Measurements from ENCODE around the gene CCDC197. TPM values are rescaled to one million over a fixed set of nuclear protein-coding genes. Genes with fewer than 3 reads are reported as not detected.

CCDC197 gene
- total RNA-seq, 4 donors from 2014 or later: not detected

GRCh38 chr14:93984987-93985410 lies 12.1 kb upstream of the CCDC197 start:
- no peak for DNase-seq (ENCODE audit: extremely low spot score)
- TF ChIP-seq CTCF (IDR thresholded peaks at IDR 0.05): peak; percentile 9 to 56 (median 47)
- TF ChIP-seq POLR2A (IDR thresholded peaks at IDR 0.05; ENCODE audit: low read depth): no peak
- no peak for TF ChIP-seq EP300 (IDR thresholded peaks at IDR 0.05)
- TF ChIP-seq POLR2AphosphoS5 (IDR thresholded peaks at IDR 0.05): peak; percentile 62 to 69
- no peaks in the 10 kb centered on the region for H3K9me3 ChIP-seq
- intact Hi-C loops (cut with DNase I): no loop called here
- 35% methylated on average over 4 of the region's 7 CpGs for WGBS
- H3K27me3 ChIP-seq: no peaks in the 10 kb centered on the region
- H3K36me3 ChIP-seq: no peaks in the 10 kb centered on the region
- H3K4me1 ChIP-seq: peaks cover 52 to 75% (median 65%) of the 10 kb centered on the region in 4 donors
- peak overlapping the region; percentile 74 to 95 (median 90) for H3K27ac ChIP-seq (replicated peaks in 1 of 4)
- no peak overlapping the region for H3K4me3 ChIP-seq

- Histone ChIP-seq H3K4me1 (peaks cover 36 to 55% (median 46%) of the 10 kb centered on the region in 4 donors), H3K9me3 (no peaks in the 10 kb centered on the region), H3K27ac (replicated peaks in 1 of 4) (peak overlapping the region; percentile 22 to 66 (median 44)), H3K36me3 (no peaks in the 10 kb centered on the region), H3K4me3 (no peak overlapping the region), H3K27me3 (no peaks in the 10 kb centered on the region)
- DNase-seq (ENCODE audit: extremely low spot score): no peak
- TF ChIP-seq POLR2AphosphoS5 (IDR thresholded peaks at IDR 0.05) (no peak), EP300 (IDR thresholded peaks at IDR 0.05) (no peak), POLR2A (IDR thresholded peaks at IDR 0.05; ENCODE audit: low read depth) (peak; percentile 4)
- 60% methylated on average over 5 of the region's 9 CpGs for WGBS
- intact Hi-C loops (cut with DNase I): no loop called here
Measured at GRCh38 chr14:93986955-93987354, 10.1 kb upstream of the CCDC197 start.

GRCh38 chr14:93987376-93987775 lies 9.7 kb upstream of the CCDC197 start:
- Histone ChIP-seq H3K36me3 (no peaks in the 10 kb centered on the region), H3K27ac (replicated peaks in 1 of 4) (peak overlapping the region; percentile 22 to 66 (median 44)), H3K9me3 (no peaks in the 10 kb centered on the region), H3K27me3 (no peaks in the 10 kb centered on the region), H3K4me3 (no peak overlapping the region), H3K4me1 (peaks cover 33 to 51% (median 42%) of the 10 kb centered on the region in 4 donors)
- no peak for TF ChIP-seq CTCF (IDR thresholded peaks at IDR 0.05)
- TF ChIP-seq POLR2A (IDR thresholded peaks at IDR 0.05; ENCODE audit: low read depth): no peak
- no peak for TF ChIP-seq EP300 (IDR thresholded peaks at IDR 0.05)
- no peak for TF ChIP-seq POLR2AphosphoS5 (IDR thresholded peaks at IDR 0.05)
- no peak for DNase-seq (ENCODE audit: extremely low spot score)
- intact Hi-C loops (cut with DNase I): no loop called here
- WGBS: 64% methylated on average over 10 of the region's 12 CpGs

- H3K4me1 ChIP-seq: peaks cover 28 to 45% (median 37%) of the 10 kb centered on the region in 4 donors
- WGBS: 83% methylated on average over 3 of the region's 3 CpGs
- peak overlapping the region in 3 of 4 donors; percentile 25 to 66 (median 63) for H3K27ac ChIP-seq (replicated peaks in 1 of 4)
- TF ChIP-seq POLR2A (IDR thresholded peaks at IDR 0.05; ENCODE audit: low read depth): no peak
- no peak for TF ChIP-seq EP300 (IDR thresholded peaks at IDR 0.05)
- no peak for TF ChIP-seq CTCF (IDR thresholded peaks at IDR 0.05)
- no peak for TF ChIP-seq POLR2AphosphoS5 (IDR thresholded peaks at IDR 0.05)
- no peaks in the 10 kb centered on the region for H3K36me3 ChIP-seq
- H3K9me3 ChIP-seq: no peaks in the 10 kb centered on the region
- intact Hi-C loops (cut with DNase I): no loop called here
- no peaks in the 10 kb centered on the region for H3K27me3 ChIP-seq
- no peak for DNase-seq (ENCODE audit: extremely low spot score)
- no peak overlapping the region for H3K4me3 ChIP-seq
Measured at GRCh38 chr14:93987815-93988476, 9.2 kb upstream of the CCDC197 start.

GRCh38 chr14:93989939-93990338 lies 7.2 kb upstream of the CCDC197 start:
- no peaks in the 10 kb centered on the region for H3K36me3 ChIP-seq
- no peak overlapping the region for H3K4me3 ChIP-seq
- 91% methylated on average over 4 of the region's 4 CpGs for WGBS
- TF ChIP-seq CTCF (IDR thresholded peaks at IDR 0.05): no peak
- no peak for TF ChIP-seq POLR2AphosphoS5 (IDR thresholded peaks at IDR 0.05)
- no peak for TF ChIP-seq POLR2A (IDR thresholded peaks at IDR 0.05; ENCODE audit: low read depth)
- no peak for TF ChIP-seq EP300 (IDR thresholded peaks at IDR 0.05)
- H3K9me3 ChIP-seq: no peaks in the 10 kb centered on the region
- H3K4me1 ChIP-seq: peaks cover 15 to 41% (median 36%) of the 10 kb centered on the region in 4 donors
- intact Hi-C loops (cut with DNase I): no loop called here
- no peaks in the 10 kb centered on the region for H3K27me3 ChIP-seq
- no peak overlapping the region for H3K27ac ChIP-seq (replicated peaks in 1 of 4)
- no peak for DNase-seq (ENCODE audit: extremely low spot score)

All from esophagus muscularis mucosa (tissue), 4 donors.